ENCODE data around the gene SLC29A3. TPM values are rescaled to one million over a fixed set of nuclear protein-coding genes. Genes with fewer than 3 reads are reported as not detected.

Gene SLC29A3
- polyA plus RNA-seq, 3 donors: 9.7 to 28.4 (median 16.6) TPM

DNA sequence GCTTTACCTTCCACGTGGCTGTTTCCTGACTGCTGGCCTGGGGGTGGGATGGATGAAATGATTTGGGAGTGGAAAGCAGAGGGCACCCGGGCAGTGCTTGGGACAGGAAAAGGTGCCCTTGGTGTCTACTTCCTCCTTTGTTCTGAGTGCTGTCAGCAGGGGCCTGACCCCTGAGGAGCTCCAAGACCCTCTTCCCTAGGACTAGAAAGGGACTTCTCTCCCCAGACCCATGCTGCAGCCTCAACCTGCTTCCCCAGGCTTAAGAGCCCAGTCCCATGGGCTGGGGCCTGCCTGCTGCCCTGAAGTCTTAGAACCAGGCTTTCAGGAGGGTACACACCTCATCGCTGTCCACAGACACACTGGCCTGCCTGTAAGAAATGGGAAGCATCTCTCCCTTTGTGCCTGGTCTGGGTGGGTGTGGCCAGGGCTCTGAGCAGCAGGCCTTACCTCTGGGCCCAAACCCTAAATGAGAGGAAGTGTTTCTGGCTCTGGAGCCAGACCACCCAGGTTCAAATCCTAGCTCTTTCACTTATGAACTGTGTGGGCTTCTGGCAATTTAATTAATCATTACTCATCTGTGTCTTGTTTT is 90.6 kb downstream of the SLC29A3 start:
- Mint-ChIP-seq H3K36me3 (no peaks in the 10 kb centered on the region), H3K4me3 (no peak overlapping the region), H3K4me1 (peaks cover 4% of the 10 kb centered on the region), H3K27ac (no peak overlapping the region), H3K9me3 (peaks cover 5 to 13% (median 8%) of the 10 kb centered on the region in 7 donors), H3K27me3 (ENCODE audit: low read depth in 3 of 3) (peaks cover 3 to 4% (median 4%) of the 10 kb centered on the region in 3 donors)
- no peak overlapping the region for H2AFZ ChIP-seq (ENCODE audit: insufficient read depth, low read depth, low read length, poor library complexity, severe bottlenecking)
- H3K9me3 ChIP-seq (replicated peaks in 1 of 2; ENCODE audit: control insufficient read depth in 1 of 2, insufficient read depth in 1 of 2, low read length in 2 of 2): peaks cover 0 to 14% of the 10 kb centered on the region in 2 donors
- peaks cover 0 to 2% of the 10 kb centered on the region in 2 donors for H3K27me3 ChIP-seq (ENCODE audit: control insufficient read depth in 2 of 2, insufficient read depth in 2 of 2, low read length in 2 of 2)
- 33% methylated on average over 1 of the region's 3 CpGs for WGBS (ENCODE audit: insufficient coverage)
- no peak for DNase-seq
- no peaks in the 10 kb centered on the region for H3K36me3 ChIP-seq (replicated peaks in 1 of 2; ENCODE audit: control insufficient read depth in 1 of 2, insufficient read depth in 2 of 2, low read length in 2 of 2)
- H3K4me2 ChIP-seq (replicated peaks; ENCODE audit: extremely low read depth, low read length, poor library complexity, severe bottlenecking): no peak overlapping the region
- H3K4me3 ChIP-seq (replicated peaks in 1 of 3; ENCODE audit: low read depth in 2 of 3, low read length in 3 of 3): no peak overlapping the region
- intact Hi-C loops (cut with micrococcal nuclease): no loop called here
- no peaks in the 10 kb centered on the region for H4K20me1 ChIP-seq (ENCODE audit: insufficient read depth, low read length)
- TF ChIP-seq, protein P1, sequence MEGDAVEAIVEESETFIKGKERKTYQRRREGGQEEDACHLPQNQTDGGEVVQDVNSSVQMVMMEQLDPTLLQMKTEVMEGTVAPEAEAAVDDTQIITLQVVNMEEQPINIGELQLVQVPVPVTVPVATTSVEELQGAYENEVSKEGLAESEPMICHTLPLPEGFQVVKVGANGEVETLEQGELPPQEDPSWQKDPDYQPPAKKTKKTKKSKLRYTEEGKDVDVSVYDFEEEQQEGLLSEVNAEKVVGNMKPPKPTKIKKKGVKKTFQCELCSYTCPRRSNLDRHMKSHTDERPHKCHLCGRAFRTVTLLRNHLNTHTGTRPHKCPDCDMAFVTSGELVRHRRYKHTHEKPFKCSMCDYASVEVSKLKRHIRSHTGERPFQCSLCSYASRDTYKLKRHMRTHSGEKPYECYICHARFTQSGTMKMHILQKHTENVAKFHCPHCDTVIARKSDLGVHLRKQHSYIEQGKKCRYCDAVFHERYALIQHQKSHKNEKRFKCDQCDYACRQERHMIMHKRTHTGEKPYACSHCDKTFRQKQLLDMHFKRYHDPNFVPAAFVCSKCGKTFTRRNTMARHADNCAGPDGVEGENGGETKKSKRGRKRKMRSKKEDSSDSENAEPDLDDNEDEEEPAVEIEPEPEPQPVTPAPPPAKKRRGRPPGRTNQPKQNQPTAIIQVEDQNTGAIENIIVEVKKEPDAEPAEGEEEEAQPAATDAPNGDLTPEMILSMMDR (IDR thresholded peaks at IDR 0.05): no peak
- H3K9ac ChIP-seq (ENCODE audit: insufficient read depth, low read length, poor library complexity, severe bottlenecking): no peak overlapping the region
- no peaks in the 10 kb centered on the region for H3K79me2 ChIP-seq (ENCODE audit: insufficient read depth, low read length)
- H3K4me1 ChIP-seq (ENCODE audit: control insufficient read depth in 1 of 2, insufficient read depth in 2 of 2, low read length in 2 of 2): no peaks in the 10 kb centered on the region
- H3K27ac ChIP-seq (ENCODE audit: low read depth in 1 of 2, low read length in 2 of 2): no peak overlapping the region

Other genes starting within 250 kb of the SLC29A3 start
- gene UNC5B, start 106.7 kb upstream of the SLC29A3 start, polyA plus RNA-seq: under 1 TPM in 2 of 3 donors, not detected in 1; 0.04 to 0.72 TPM
- 10 to 100 TPM in 2 of 3 donors, 1 to 10 TPM in 1; 8.2 to 36.2 (median 10.5) TPM for gene CDH23, start 77.7 kb downstream of the SLC29A3 start, polyA plus RNA-seq

Measured in CD14-positive monocyte (primary cell).